ENCODE measurements around the gene MAML2.

- TF ChIP-seq CTCF (IDR thresholded peaks at IDR 0.05; ENCODE audit: low read length) (no peak), EZH2phosphoT487 (IDR thresholded peaks at IDR 0.05; ENCODE audit: low read length) (no peak), EZH2 (optimal IDR thresholded peaks at IDR 0.05; ENCODE audit: low read depth, low read length) (no peak)
Measured at GRCh38 chr11:96222102-96222501, 120.9 kb downstream of the MAML2 start.

Measured in MM.1S (cell line).